Measurements from ENCODE around the gene PEX19.

The PEX19 gene

GRCh38 chr1:160239582-160240299, 45.2 kb downstream of the PEX19 start:
- DNase-seq (ENCODE audit: low read depth in 2 of 2), result no peak

GRCh38 chr1:160238408-160238807, 46.5 kb downstream of the PEX19 start:
- DNase-seq (ENCODE audit: low read depth in 2 of 2), result no peak

DNA sequence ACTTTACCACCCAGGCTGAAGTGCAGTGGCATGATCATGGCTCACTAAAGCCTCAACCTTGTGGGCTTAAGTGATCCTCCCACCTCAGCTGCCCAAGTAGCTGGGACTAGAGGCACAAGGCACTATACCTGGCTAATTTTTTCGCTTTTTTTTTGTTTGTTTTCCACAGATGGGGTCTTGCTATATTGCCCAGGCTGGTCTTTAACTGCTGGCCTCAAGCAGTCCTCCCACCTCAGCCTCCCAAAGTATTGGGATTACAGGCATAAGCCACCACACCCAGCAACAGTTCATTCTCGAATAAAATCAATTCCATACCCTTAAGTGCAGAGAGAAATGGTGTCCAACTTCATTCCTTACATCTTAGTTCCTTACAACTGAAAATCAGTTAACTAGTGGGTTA, 47.4 kb downstream of the PEX19 start:
- no peak for DNase-seq (ENCODE audit: low read depth in 2 of 2)

DNA sequence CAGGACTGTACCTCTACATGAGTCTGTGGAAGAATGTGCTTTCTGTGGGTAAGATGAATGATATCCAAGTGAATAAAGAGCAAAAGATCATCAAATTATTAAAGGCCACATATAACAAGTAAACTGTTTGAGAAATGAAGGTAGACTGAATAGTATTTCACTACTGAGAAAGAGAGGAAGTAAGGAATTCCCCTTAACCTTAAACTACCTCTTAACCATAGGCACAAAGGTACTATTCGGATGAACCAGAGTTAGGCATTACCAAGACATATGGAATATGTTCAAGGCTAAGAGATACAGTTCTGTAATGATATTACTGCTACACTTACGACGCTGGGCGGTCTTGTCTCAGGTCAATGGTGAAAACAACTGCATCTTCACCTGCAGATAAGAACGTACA, 48.1 kb downstream of the PEX19 start:
- DNase-seq (ENCODE audit: low read depth in 2 of 2), result no peak

- DNase-seq (ENCODE audit: low read depth in 2 of 2), result no peak
These were observed 52.0 kb downstream of the PEX19 start for GRCh38 chr1:160232911-160233310.

GRCh38 chr1:160228431-160228830, 56.5 kb downstream of the PEX19 start:
- no peak for DNase-seq (ENCODE audit: low read depth in 2 of 2)

GRCh38 chr1:160227561-160227960, 57.4 kb downstream of the PEX19 start:
- no peak for DNase-seq (ENCODE audit: low read depth in 2 of 2)

GRCh38 chr1:160227034-160227433, 57.9 kb downstream of the PEX19 start:
- no peak for DNase-seq (ENCODE audit: low read depth in 2 of 2)

Data from stimulated activated CD8-positive, alpha-beta memory T cell treated with anti-CD3 and anti-CD28 coated beads, Interleukin-7, amount 100 ng/mL, for 1 hour (primary cell).